ENCODE data around the gene LMTK2. TPM values are rescaled to one million over a fixed set of nuclear protein-coding genes. Genes with fewer than 3 reads are reported as not detected.

The LMTK2 gene
- total RNA-seq, 4 donors from 2014 or later = 10.4 to 14.4 (median 12.3) TPM

DNA sequence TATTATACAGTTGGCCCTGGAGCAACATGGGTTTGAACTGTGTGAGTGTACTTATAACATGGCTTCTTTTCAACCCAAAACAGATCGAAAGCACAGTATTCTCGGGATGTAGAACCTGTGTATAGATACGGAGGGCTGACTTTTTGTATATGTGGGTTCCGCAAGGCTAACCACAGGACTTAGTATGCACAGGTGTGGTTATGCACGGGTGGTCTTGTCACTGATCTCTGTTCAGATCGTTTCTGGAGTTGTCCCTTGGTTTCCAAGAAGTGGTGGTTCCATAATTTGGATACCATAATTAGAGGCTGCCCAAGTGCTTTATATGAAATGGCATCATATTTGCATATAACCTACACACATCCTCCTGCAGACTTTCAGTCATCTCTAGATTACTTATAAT lies 93.7 kb downstream of the LMTK2 start:
- Histone ChIP-seq H3K27me3 (no peaks in the 10 kb centered on the region), H3K36me3 (peaks cover 0 to 71% (median 0%) of the 10 kb centered on the region in 3 donors), H3K4me3 (no peak overlapping the region), H3K4me1 (no peaks in the 10 kb centered on the region), H3K9me3 (peaks cover 0 to 15% (median 0%) of the 10 kb centered on the region in 4 donors), H3K27ac (no peak overlapping the region)
- TF ChIP-seq, protein P1, sequence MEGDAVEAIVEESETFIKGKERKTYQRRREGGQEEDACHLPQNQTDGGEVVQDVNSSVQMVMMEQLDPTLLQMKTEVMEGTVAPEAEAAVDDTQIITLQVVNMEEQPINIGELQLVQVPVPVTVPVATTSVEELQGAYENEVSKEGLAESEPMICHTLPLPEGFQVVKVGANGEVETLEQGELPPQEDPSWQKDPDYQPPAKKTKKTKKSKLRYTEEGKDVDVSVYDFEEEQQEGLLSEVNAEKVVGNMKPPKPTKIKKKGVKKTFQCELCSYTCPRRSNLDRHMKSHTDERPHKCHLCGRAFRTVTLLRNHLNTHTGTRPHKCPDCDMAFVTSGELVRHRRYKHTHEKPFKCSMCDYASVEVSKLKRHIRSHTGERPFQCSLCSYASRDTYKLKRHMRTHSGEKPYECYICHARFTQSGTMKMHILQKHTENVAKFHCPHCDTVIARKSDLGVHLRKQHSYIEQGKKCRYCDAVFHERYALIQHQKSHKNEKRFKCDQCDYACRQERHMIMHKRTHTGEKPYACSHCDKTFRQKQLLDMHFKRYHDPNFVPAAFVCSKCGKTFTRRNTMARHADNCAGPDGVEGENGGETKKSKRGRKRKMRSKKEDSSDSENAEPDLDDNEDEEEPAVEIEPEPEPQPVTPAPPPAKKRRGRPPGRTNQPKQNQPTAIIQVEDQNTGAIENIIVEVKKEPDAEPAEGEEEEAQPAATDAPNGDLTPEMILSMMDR (IDR thresholded peaks at IDR 0.05) = no peak
- no peak for TF ChIP-seq POLR2A (IDR thresholded peaks at IDR 0.05)
- no peak for TF ChIP-seq EP300 (IDR thresholded peaks at IDR 0.05)
- 94 to 96% methylated on average over 6 of the region's 6 CpGs for WGBS, 2 donors
- DNase-seq (ENCODE audit: low spot score in 2 of 2) = no peak

DNA sequence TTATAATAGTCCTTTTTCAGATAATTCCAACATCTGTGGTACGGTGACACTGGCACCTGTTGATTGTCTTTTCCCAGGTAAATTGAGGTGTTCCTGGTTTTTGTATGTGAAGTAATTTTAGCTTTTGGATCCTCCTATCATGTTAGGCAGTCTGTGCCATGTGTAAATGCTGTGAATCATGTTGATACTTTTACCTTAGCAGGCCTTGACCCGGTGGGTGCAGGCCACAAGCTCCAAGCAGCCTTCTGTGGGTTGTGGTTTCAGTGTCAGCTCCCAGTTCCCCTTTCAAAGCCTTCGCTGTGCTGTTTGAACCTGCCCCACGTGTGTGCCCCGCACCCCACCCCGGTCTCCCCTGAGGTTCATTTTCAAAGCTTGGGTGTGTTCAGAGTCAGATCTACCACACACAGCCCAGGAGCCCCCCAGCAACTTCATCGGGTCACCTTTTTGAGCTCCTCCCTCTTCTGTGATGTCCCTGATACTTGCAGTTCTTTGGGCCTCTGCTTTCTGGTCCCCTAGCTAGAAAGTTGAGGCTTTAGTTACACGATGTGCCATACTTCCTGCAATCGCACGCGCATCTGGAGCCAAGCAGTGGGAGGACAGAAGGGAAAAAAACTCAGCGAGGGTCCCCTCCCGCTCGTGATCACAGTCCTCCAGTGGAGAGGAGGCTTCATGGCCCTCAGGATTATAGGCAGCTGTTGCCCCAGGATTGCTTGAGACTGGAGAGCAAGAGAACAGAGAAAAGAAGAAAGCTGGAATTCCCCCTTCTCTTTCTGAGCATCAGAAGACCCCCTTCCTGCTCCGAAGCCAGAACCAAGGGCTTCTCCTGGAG lies 95.9 kb downstream of the LMTK2 start:
- no peak for DNase-seq (ENCODE audit: low spot score in 2 of 2)
- no peak overlapping the region for H3K4me3 ChIP-seq
- peaks cover 0 to 15% (median 0%) of the 10 kb centered on the region in 4 donors for H3K9me3 ChIP-seq
- WGBS, 2 donors = 81 to 85% methylated on average over 15 of the region's 15 CpGs
- no peaks in the 10 kb centered on the region for H3K4me1 ChIP-seq
- H3K36me3 ChIP-seq = peaks cover 0 to 71% (median 0%) of the 10 kb centered on the region in 3 donors
- H3K27me3 ChIP-seq = no peaks in the 10 kb centered on the region
- no peak overlapping the region for H3K27ac ChIP-seq
- TF ChIP-seq EP300 (IDR thresholded peaks at IDR 0.05) (no peak), POLR2A (IDR thresholded peaks at IDR 0.05) (no peak)
- TF ChIP-seq, protein P1 (IDR thresholded peaks at IDR 0.05) = no peak

DNA sequence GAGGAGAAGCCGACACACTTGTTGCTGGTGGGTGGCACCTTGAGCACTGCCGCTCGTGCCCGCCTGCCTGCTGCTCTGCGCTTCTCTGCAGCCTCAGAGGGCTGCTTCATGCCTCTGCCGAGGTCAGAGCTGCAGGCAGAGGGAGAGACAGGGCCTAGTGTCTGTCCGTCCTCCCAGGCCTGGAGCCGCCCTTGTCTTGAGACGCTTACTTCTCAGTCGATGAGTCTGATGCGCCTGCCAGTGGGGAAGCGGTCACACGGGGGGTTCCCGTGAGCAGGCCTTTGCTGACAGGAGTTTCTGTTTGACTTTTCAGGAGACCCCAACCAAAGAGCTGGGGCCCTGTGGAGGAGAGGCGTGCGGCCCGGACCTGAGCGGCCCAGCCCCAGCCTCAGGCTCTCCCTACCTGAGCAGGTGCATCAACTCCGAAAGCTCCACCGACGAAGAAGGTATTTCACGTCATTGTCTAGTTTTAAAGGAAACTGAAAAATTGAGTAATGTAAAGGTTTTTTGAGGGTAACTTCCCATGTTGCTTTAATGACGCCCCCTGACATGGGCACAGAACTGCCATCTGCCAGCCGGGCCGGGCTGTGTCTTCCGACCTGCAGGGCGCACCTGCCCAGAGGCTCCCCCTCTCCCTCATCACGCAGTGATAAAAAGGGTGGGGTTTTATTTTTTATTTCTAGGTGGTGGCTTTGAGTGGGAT lies 96.8 kb downstream of the LMTK2 start:
- TF ChIP-seq, protein P1 (IDR thresholded peaks at IDR 0.05) = no peak
- no peak for TF ChIP-seq EP300 (IDR thresholded peaks at IDR 0.05)
- TF ChIP-seq POLR2A (IDR thresholded peaks at IDR 0.05) = no peak
- 92 to 95% methylated on average over 28 of the region's 28 CpGs for whole genome bisulfite sequencing, 2 donors

DNA sequence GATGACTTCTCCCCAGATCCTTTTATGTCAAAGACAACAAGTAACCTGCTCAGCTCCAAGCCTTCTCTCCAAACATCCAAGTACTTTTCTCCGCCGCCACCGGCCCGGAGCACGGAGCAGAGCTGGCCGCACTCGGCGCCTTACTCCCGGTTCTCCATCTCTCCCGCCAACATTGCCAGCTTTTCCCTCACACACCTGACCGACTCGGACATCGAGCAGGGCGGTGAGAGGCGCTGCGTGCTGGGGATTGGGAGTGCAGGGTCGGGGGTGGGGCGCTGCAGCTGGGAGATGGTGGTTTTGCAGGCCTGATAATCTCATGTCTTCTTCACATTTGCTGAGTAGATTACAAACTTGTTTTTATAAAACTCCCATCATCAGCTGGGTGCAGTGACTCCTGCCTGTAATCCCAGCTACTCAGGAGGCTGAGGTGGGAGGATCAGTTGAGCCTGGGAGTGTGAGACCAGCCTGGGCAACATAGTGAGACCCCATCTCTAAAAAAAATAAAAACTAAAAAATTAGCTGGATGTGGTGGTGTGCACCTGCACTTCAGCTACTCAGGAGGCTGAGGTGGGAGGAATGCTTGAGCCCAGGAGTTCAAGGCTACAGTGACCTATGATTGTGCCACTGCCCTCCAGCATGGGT lies 97.4 kb downstream of the LMTK2 start:
- DNase-seq (ENCODE audit: low spot score in 2 of 2) = no peak
- H3K27ac ChIP-seq = no peak overlapping the region
- 94 to 98% methylated on average over 18 of the region's 18 CpGs for WGBS, 2 donors
- H3K27me3 ChIP-seq = no peaks in the 10 kb centered on the region
- TF ChIP-seq POLR2A (IDR thresholded peaks at IDR 0.05) = no peak
- TF ChIP-seq, protein P1 (IDR thresholded peaks at IDR 0.05) = no peak
- no peak for TF ChIP-seq EP300 (IDR thresholded peaks at IDR 0.05)
- H3K4me3 ChIP-seq = no peak overlapping the region
- no peaks in the 10 kb centered on the region for H3K4me1 ChIP-seq
- peaks cover 0 to 66% (median 0%) of the 10 kb centered on the region in 3 donors for H3K36me3 ChIP-seq
- H3K9me3 ChIP-seq = peaks cover 0 to 5% (median 0%) of the 10 kb centered on the region in 4 donors

More for the DNA sequence above, 96.8 kb downstream of the LMTK2 start:
- no peak for DNase-seq (ENCODE audit: low spot score in 2 of 2)
- Histone ChIP-seq H3K27me3 (no peaks in the 10 kb centered on the region), H3K36me3 (peaks cover 0 to 67% (median 0%) of the 10 kb centered on the region in 3 donors), H3K4me3 (no peak overlapping the region), H3K4me1 (no peaks in the 10 kb centered on the region), H3K9me3 (peaks cover 0 to 10% (median 0%) of the 10 kb centered on the region in 4 donors), H3K27ac (no peak overlapping the region)
